GM18502 (cell line): Measurements from ENCODE around the gene PLXNA1.

Source experiments
- ATAC-seq: cut with Tn5 transposase; IDR thresholded peaks from one replicate; pipeline ENCODE4 v1.9.1; 2021; ENCODE audit warnings: mild to moderate bottlenecking; ENCODE audit not compliant: unreplicated experiment, poor library complexity

Gene PLXNA1

DNA sequence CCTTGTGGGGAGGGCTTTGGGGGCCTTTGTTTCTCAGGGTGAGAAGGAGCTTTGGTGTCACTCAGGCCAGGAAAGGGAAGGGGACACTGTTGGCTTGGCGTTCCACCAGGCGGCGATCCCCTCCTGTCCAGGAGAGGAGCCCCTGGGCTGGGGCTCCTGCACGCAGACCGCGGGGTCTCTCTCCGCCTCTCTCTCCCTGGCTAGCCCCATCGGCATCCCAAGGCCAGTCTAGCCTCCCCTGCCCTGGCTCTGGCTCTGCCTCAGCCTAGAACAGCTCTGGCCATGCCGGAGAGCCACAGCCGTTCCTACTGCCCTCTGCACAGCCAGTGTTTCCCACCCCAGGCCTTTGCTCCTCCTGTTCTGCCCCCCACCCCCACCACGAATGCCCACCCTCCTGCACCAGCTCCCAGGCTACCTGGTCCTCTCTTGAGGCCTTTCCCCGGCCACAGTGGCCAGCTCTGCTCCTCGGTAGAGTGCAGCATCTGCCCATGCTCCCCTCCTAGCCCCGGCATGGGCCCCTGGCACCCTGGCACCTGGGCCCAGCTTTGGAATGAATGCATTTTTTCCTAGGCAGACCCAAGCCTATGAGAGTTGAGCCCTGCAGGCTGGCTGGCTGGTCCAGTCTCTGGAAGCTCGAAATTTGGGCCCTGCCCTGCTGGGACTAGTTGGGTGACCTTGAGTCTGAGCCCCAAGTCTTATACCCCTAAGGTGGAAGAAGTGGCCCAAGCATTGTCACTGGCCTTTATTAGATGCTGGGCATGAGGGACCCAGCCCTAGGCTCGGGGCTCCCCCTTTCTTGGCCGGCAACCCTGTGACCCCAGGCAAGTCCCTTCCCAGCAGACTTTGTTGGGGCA lies 2.4 kb downstream of the PLXNA1 start:
- no peak for ATAC-seq

DNA sequence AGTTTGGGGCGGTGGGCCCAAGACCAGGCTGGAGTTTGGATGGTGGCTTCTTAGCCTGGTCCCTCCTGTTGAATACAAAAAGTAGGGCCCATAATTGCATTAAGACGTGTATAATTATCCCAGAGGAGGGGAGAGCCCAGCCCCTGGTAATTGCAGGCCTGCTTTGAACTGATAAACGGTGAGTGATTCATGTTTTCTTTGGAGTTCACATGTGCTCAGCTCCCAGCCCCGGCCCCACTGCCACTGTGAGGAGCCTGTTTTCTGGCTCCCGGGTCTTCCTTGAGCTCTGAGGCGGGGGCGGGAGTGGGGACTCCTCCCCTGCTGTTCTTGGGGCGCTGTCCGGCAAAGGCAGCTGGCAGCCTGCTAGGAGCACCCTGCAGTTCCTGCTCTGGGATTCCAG lies 3.1 kb downstream of the PLXNA1 start:
- ATAC-seq, result no peak

DNA sequence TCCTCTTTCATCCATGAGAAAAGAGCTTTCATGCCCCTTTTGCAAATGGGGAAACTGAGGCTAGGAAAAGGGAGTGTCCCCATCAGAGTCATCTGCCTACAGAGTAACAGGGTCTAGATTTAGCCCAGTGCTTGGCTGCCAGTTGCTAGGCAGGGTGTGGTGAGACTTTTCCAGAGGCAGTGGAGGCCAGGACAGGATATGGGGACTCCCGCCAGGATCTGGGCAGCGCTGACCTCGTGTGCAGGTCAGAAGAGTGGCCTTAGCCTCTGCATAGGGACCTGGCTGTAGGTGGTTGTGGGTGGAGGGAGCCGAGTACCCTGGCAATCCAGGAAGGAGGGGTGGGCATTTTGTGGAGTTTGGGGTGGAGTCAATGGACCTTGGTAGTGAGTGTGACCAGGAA lies 4.2 kb downstream of the PLXNA1 start:
- no peak for ATAC-seq

- ATAC-seq, result no peak
These were observed 4.7 kb downstream of the PLXNA1 start for GRCh38 chr3:126987596-126987995.

GRCh38 chr3:126988451-126989021 lies 5.6 kb downstream of the PLXNA1 start:
- no peak for ATAC-seq

- no peak for ATAC-seq
These were observed 6.6 kb downstream of the PLXNA1 start for GRCh38 chr3:126989316-126990023.

DNA sequence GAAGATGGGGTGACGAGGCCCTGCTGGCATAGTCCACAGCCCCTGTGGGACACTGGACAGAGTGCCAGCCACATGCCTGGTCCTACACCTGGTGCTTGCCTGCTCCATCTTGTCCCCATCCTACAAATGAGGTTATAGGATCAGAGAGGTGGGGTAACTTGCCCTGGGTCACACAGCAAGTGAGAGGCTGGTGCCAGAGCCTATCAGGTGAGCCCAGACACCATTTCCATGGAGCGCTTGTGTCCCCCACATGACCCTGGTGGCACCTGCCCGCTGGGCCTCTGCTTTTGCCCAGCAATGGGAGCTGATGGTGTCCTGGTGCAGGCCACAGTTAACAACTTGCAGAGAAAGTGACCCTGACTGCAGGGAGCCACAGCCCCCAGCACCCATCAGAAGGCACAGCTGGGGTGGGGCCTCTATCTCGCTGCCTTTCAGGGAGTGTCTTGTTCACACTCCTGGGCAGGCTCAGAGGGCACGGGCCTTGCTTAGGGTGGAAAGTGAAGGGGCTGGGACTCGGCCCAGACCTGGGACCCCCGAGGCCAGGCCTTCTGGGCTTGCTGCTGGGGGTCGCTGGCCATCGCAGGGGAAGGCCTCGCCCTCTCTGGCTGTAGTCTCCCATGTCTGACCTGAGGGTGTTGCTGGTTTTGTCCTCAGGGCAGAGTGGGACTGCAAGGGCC lies 7.2 kb downstream of the PLXNA1 start:
- no peak for ATAC-seq

DNA sequence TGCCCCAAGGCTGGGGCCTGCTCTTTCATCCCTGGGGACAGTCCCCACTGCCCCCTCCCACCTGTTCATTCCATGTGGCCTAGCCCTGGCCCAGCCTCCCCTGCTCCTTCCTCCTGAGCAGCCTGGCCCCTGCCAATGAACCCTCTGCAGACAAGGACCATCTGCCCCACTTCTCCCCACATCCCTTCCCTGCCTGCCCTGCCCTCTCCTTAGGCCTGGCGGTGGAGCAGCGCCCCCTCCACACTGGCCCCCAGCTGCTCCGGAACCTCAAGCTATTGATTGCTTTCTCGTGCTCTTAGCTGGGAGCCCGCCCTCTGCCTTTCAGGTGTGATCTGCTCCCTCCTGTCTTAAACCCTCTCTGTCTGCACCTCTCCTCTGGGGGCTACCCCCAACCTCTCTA lies 8.0 kb downstream of the PLXNA1 start:
- no peak for ATAC-seq

DNA sequence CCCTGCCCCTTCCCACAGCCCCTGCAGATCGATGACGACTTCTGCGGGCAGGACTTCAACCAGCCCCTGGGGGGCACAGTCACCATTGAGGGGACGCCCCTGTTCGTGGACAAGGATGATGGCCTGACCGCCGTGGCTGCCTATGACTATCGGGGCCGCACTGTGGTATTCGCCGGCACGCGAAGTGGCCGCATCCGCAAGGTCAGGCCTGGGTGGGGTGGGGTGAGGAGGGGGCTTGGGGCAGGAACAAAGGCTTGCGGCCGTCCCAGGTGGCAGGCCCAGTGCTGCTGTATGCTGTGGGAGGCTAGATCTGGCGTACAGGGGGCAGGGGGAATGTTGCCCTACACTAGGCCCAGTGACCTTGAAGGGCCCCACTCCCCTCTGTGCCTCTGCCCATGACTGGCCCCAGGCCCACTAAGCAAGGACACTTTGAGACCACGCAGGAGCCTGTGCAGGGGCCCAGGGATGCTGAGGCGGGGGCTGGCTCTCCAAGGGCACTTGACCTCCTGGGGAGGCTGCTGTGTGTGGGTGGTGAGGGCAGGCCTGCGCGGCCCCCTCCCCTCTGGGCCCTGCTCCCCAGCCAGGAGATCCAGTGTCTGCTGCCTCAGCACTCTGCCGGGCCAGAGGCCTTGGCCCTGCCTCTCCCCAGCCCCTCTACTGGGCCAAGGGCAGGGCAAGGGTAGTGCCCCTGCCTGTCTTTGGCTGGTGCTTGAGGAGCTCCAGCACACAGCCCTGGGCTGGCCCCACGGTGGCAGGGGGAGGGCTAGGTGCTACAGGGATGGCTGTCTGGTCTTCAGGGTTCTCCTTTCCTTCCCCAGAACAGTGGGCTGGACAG lies 8.7 kb downstream of the PLXNA1 start:
- no peak for ATAC-seq

GRCh38 chr3:126992216-126992615 lies 9.3 kb downstream of the PLXNA1 start:
- ATAC-seq, result no peak

- ATAC-seq, result no peak
These were observed 9.9 kb downstream of the PLXNA1 start for GRCh38 chr3:126992776-126993175.

- ATAC-seq, result no peak
These were observed 10.5 kb downstream of the PLXNA1 start for GRCh38 chr3:126993436-126993835.

GRCh38 chr3:126994661-126995245 lies 11.8 kb downstream of the PLXNA1 start:
- ATAC-seq, result no peak

DNA sequence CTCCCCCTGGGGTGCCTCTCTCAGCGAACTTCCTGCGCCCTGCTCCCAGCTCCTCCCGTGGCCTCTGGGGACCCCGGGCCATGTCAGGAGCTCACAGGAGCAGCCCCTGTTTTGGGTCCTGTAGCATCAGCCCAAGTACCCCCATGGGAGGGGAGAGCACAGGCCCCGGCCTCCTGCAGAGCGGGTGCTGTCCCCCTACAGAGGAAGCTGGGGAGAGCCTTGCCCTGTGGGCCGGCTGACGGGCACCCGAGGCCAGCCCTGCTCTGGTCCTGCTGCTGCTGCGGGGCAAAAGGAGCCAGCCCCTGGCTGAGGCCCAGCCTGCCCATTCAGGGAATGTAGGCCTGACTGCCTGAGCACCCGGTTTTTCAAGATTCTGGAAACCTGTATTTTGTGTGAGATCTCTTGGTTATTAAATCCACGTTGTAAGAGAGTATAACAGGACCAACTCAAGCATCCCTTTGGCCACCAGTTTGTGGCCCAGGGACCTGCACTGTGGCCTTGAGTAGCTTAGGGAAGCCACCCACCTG lies 12.4 kb downstream of the PLXNA1 start:
- ATAC-seq, result no peak

DNA sequence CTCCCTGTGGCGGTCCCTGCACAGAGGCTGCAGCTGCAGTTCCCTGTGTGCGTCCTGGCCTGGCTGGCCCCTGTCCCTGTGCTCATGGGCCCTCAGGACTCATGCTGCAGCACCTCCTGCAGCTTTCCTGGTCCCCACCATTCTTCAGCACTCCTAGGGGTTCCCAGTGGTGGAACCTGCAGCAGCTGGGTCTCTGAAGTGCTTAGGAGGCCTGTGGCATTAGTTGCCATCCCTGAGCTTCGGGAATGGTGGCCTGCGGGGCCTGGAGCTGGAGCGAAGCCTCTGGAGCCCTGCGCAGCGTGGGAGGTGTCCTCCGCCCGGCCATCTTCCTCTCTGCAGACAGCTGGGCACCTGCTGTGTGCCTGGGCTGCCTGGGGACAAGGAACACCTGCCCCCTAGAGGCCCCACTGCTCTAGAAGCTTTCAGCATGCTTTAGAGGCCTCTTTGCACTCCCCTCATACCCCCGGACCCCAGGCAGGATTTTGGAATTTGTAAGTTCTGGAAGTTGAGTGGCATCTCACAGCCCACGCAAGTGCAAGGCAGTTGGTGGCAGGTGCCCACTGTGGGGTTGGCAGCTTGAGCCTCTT lies 13.1 kb downstream of the PLXNA1 start:
- no peak for ATAC-seq

DNA sequence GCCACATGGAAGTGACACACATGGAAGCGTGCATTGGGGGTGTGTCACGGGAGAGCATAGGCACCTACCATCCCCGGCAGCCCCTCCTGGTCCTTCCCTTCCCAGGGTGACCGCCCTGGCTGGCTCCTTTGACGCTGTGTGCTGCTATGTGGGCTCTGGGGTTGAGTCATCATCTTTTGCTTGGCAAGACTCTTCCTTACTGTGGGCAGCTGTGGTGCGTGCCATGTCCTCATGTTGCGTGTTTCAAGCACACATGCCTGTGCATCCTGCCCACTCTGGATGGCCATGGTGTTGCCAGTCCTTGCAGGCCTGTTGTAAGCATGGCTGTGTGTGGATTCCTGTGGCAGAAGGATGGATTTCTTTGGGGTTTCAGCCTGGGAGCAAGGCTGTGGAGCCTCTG lies 14.0 kb downstream of the PLXNA1 start:
- no peak for ATAC-seq

- no peak for ATAC-seq
These were observed 14.6 kb downstream of the PLXNA1 start for GRCh38 chr3:126997455-126998038.

GRCh38 chr3:126998320-126998719 lies 15.4 kb downstream of the PLXNA1 start:
- no peak for ATAC-seq

- ATAC-seq, result no peak
These were observed 15.8 kb downstream of the PLXNA1 start for GRCh38 chr3:126998728-126999127.
